ENCODE data around the gene PCBP3.
"Not testable (repeated sequence)": the region's sequence is repeated elsewhere in the genome, so short reads cannot be mapped to it uniquely, and the experiment has no call there.

Gene PCBP3

GRCh38 chr21:45954921-45955320, 311.4 kb downstream of the PCBP3 start:
- DNase-seq, result no peak

GRCh38 chr21:45957551-45957950, 314.0 kb downstream of the PCBP3 start:
- no peak for DNase-seq

- DNase-seq, result no peak
These were observed 314.6 kb downstream of the PCBP3 start for GRCh38 chr21:45957981-45958600.

- no peak for DNase-seq
These were observed 315.7 kb downstream of the PCBP3 start for GRCh38 chr21:45959182-45959581.

GRCh38 chr21:45959779-45960390, 316.4 kb downstream of the PCBP3 start:
- no peak for DNase-seq

- not testable (repeated sequence) for DNase-seq
These were observed 317.9 kb downstream of the PCBP3 start for GRCh38 chr21:45961408-45961807.

GRCh38 chr21:45962531-45963231, 319.2 kb downstream of the PCBP3 start:
- no peak for DNase-seq

- no peak for DNase-seq
These were observed 319.7 kb downstream of the PCBP3 start for GRCh38 chr21:45963232-45963570.

- DNase-seq, result no peak
These were observed 321.1 kb downstream of the PCBP3 start for GRCh38 chr21:45964649-45965048.

- no peak for DNase-seq
These were observed 321.7 kb downstream of the PCBP3 start for GRCh38 chr21:45965084-45965809.

- DNase-seq, result no peak
These were observed 323.4 kb downstream of the PCBP3 start for GRCh38 chr21:45966791-45967394.

GRCh38 chr21:45969921-45970673, 326.6 kb downstream of the PCBP3 start:
- DNase-seq, result no peak

GRCh38 chr21:45970674-45971615, 327.4 kb downstream of the PCBP3 start:
- peak; percentile 69 for DNase-seq

- no peak for DNase-seq
These were observed 328.3 kb downstream of the PCBP3 start for GRCh38 chr21:45971616-45972352.

GRCh38 chr21:45972353-45972715, 328.8 kb downstream of the PCBP3 start:
- DNase-seq, result no peak

GRCh38 chr21:45972716-45973474, 329.4 kb downstream of the PCBP3 start:
- no peak for DNase-seq

GRCh38 chr21:45973475-45974072, 330.0 kb downstream of the PCBP3 start:
- peak; percentile 87 for DNase-seq

GRCh38 chr21:45974073-45975019, 330.8 kb downstream of the PCBP3 start:
- DNase-seq, result peak; percentile 51

All from stimulated activated CD4-positive, alpha-beta T cell treated with anti-CD3 and anti-CD28 coated beads, Interleukin-15, amount 100 ng/mL, for 24 hours (primary cell).